Caco-2 (cell line): ENCODE measurements around the gene SULT2B1. TPM values are rescaled to one million over a fixed set of nuclear protein-coding genes. Genes with fewer than 3 reads are reported as not detected.

Source experiments
- BruUV-seq: library from RNA; stranded (reverse); fragments of 400-500 nt; replicated peaks from 2 replicates; lab custom pipeline; 2021; lab: Mats Ljungman, UMichigan
- CTCF ChIA-PET: fragments of 300-600 bp; sonication (Branson Sonifier 250); formaldehyde crosslinking; loops from one replicate; lab custom pipeline; 2022; ENCODE audit warnings: antibody characterized with exemption; lab: Charles Lee
- POLR2A ChIA-PET: fragments of 300-600 bp; sonication (Branson Sonifier 250); formaldehyde crosslinking; loops from one replicate; lab custom pipeline; 2022; ENCODE audit warnings: antibody characterized with exemption; lab: Charles Lee
- DNase-seq, 2 experiments: peaks; one replicate each; pipeline versions ENCODE4 v3.0.0 to v3.0.0-alpha.2; 2020 to 2022
- H3K27me3 ChIP-seq: replicated peaks from 2 replicates; pipeline ENCODE4 v1.6.0; 2011; ENCODE audit warnings: low read length; ENCODE audit not compliant: control insufficient read depth, insufficient read depth
- H3K36me3 ChIP-seq: 2 replicates; pipeline ENCODE4 v1.5.1; 2011; ENCODE audit warnings: low read length; ENCODE audit not compliant: control insufficient read depth, insufficient read depth
- H3K4me1 ChIP-seq: fragments of 250-450 bp; sonication (Bioruptor Pico); 2 replicates; pipeline ENCODE4 v1.5.1; 2020; ENCODE audit warnings: mild to moderate bottlenecking
- H3K4me3 ChIP-seq: 2 replicates; pipeline ENCODE4 v1.5.1; 2011; ENCODE audit warnings: low read depth, mild to moderate bottlenecking, control low read depth, low read length
- H3K9me3 ChIP-seq: fragments of 250-450 bp; sonication (Bioruptor Pico); 2 replicates; pipeline ENCODE4 v1.5.1; 2020; ENCODE audit warnings: mild to moderate bottlenecking, moderate library complexity
- H3K27ac Mint-ChIP-seq: one replicate; pipeline ENCODE4 v1.8.0; 2022; ENCODE audit warnings: mixed read lengths; ENCODE audit not compliant: unreplicated experiment
- H3K27me3 Mint-ChIP-seq: one replicate; pipeline ENCODE4 v1.8.0; 2022; ENCODE audit warnings: mixed read lengths; ENCODE audit not compliant: insufficient read depth, unreplicated experiment
- H3K36me3 Mint-ChIP-seq: one replicate; pipeline ENCODE4 v1.8.0; 2022; ENCODE audit warnings: mild to moderate bottlenecking, mixed read lengths; ENCODE audit not compliant: insufficient read depth, unreplicated experiment
- H3K4me1 Mint-ChIP-seq: one replicate; pipeline ENCODE4 v1.8.0; 2022; ENCODE audit warnings: low read depth, mixed read lengths; ENCODE audit not compliant: unreplicated experiment
- H3K4me3 Mint-ChIP-seq: one replicate; pipeline ENCODE4 v1.8.0; 2022; ENCODE audit warnings: mild to moderate bottlenecking, moderate library complexity, mixed read lengths; ENCODE audit not compliant: unreplicated experiment
- H3K9me3 Mint-ChIP-seq: one replicate; pipeline ENCODE4 v1.8.0; 2022; ENCODE audit warnings: mixed read lengths; ENCODE audit not compliant: unreplicated experiment
- intact Hi-C: fragments of 100-400 bp; cut with micrococcal nuclease; formaldehyde crosslinking; loops from one replicate; pipeline ENCODE4 v1.10.0; 2022; ENCODE audit not compliant: unreplicated experiment
- total RNA-seq: library from RNA; stranded (reverse); gene quantifications from 2 replicates; pipeline ENCODE4 v1.2.3, GENCODE V29; 2022
- TF ChIP-seq, protein P1 (sequence below), 2 experiments: fragments of 200-600 bp in 1 of 2; IDR thresholded peaks; 1 replicate in 1 of 2; 2 replicates in 1 of 2; pipeline versions ENCODE4 v1.5.1 to v1.8.0; 2011 to 2022; ENCODE audit warnings: antibody characterized with exemption in 1 of 2, control low read depth in 1 of 2, inconsistent platforms in 1 of 2, low read depth in 1 of 2, low read length in 1 of 2, mild to moderate bottlenecking in 1 of 2, moderate library complexity in 1 of 2; ENCODE audit not compliant: insufficient read depth in 1 of 2, severe bottlenecking in 1 of 2, unreplicated experiment in 1 of 2

Gene SULT2B1
- total RNA-seq, 1 experiment from 2014 or later: 1.4 TPM

DNA sequence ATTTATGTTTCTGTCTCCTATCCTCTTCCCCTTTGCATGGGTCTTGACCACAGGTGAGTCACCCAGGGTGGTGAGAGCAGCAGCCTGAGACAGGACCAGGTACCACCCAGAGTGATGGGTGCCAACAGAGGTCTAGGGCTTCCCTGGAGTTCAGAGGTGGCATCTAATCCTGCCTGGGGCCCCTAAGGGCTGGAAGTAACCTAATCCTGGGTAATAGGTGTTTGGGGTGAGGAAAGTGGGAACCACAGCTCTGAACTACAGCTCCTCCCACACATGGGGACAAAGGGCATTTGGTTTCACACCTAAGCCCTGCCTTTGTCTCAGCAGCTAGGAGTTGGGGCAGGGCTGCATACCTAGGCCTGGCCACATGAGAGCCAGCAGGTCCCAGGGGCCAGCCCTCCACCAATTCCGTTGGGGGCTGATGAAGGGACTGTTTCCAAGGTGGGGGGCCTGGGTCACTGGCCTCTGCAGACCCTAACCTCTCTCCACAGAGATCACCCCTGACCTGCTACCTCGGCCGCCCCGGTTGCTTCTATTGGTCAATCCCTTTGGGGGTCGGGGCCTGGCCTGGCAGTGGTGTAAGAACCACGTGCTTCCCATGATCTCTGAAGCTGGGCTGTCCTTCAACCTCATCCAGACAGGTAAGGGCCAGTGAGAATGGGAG lies 75.4 kb downstream of the SULT2B1 start:
- POLR2A ChIA-PET: interaction anchor here (0.5 to 0.7 kb wide), 3 partner anchors 8 to 369 kb away, joined by 4 to 11 read pairs (median 6); partner anchors contain the start of genes RPL18 and SPHK2
- Mint-ChIP-seq H3K4me1 (peaks cover 36% of the 10 kb centered on the region), H3K9me3 (no peaks in the 10 kb centered on the region), H3K27me3 (no peaks in the 10 kb centered on the region), H3K27ac (peak overlapping the region; percentile 79), H3K4me3 (peak overlapping the region; percentile 56), H3K36me3 (peaks cover 88% of the 10 kb centered on the region)
- no peaks in the 10 kb centered on the region for H3K27me3 ChIP-seq
- H3K4me1 ChIP-seq: peaks cover 54% of the 10 kb centered on the region
- CTCF ChIA-PET: interaction anchor here (0.6 to 0.9 kb wide), 3 partner anchors 13 to 112 kb away, joined by 3 to 9 read pairs (median 3); partner anchors contain the start of gene FAM83E
- TF ChIP-seq, protein P1, sequence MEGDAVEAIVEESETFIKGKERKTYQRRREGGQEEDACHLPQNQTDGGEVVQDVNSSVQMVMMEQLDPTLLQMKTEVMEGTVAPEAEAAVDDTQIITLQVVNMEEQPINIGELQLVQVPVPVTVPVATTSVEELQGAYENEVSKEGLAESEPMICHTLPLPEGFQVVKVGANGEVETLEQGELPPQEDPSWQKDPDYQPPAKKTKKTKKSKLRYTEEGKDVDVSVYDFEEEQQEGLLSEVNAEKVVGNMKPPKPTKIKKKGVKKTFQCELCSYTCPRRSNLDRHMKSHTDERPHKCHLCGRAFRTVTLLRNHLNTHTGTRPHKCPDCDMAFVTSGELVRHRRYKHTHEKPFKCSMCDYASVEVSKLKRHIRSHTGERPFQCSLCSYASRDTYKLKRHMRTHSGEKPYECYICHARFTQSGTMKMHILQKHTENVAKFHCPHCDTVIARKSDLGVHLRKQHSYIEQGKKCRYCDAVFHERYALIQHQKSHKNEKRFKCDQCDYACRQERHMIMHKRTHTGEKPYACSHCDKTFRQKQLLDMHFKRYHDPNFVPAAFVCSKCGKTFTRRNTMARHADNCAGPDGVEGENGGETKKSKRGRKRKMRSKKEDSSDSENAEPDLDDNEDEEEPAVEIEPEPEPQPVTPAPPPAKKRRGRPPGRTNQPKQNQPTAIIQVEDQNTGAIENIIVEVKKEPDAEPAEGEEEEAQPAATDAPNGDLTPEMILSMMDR (IDR thresholded peaks at IDR 0.05; ENCODE audit: insufficient read depth in 1 of 2, low read depth in 1 of 2, low read length in 1 of 2, severe bottlenecking in 1 of 2, unreplicated experiment in 1 of 2): no peak
- peak; percentile 81 to 85 for DNase-seq
- H3K36me3 ChIP-seq: peaks cover 1% of the 10 kb centered on the region; the same call in 1 of the 2 replicates
- no peak overlapping the region for H3K4me3 ChIP-seq
- no peaks in the 10 kb centered on the region for H3K9me3 ChIP-seq
- no TSS peak for BruUV-seq
- intact Hi-C loops: no loop called here

DNA sequence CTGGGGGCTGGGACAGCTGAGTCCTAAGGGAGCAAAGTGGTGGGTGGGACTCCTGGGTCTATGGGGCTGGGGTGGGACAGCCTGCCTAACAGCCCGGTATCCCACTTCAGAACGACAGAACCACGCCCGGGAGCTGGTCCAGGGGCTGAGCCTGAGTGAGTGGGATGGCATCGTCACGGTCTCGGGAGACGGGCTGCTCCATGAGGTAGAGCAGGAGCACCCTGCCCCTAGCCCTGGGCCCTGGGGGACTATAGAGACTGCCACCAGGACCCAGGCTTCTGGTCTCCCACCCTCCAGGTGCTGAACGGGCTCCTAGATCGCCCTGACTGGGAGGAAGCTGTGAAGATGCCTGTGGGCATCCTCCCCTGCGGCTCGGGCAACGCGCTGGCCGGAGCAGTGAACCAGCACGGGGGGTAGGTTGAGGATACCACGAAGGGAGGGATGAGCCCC lies 75.9 kb downstream of the SULT2B1 start:
- Mint-ChIP-seq H3K27me3 (no peaks in the 10 kb centered on the region), H3K27ac (peak overlapping the region; percentile 79), H3K4me1 (peaks cover 36% of the 10 kb centered on the region), H3K9me3 (no peaks in the 10 kb centered on the region), H3K4me3 (peak overlapping the region; percentile 56), H3K36me3 (peaks cover 93% of the 10 kb centered on the region)
- no peak for DNase-seq
- no peaks in the 10 kb centered on the region for H3K27me3 ChIP-seq
- no TSS peak for BruUV-seq
- H3K4me3 ChIP-seq: no peak overlapping the region
- POLR2A ChIA-PET: interaction anchor here (0.6 kb wide), 1 partner anchor 368 kb away, joined by 4 read pairs; no protein-coding TSS in a partner anchor
- CTCF ChIA-PET: no interaction called here
- no peaks in the 10 kb centered on the region for H3K9me3 ChIP-seq
- H3K36me3 ChIP-seq: peaks cover 1% of the 10 kb centered on the region; the same call in 1 of the 2 replicates
- peaks cover 60% of the 10 kb centered on the region for H3K4me1 ChIP-seq
- TF ChIP-seq, protein P1 (IDR thresholded peaks at IDR 0.05; ENCODE audit: insufficient read depth in 1 of 2, low read depth in 1 of 2, low read length in 1 of 2, severe bottlenecking in 1 of 2, unreplicated experiment in 1 of 2): no peak
- intact Hi-C loops: no loop called here

DNA sequence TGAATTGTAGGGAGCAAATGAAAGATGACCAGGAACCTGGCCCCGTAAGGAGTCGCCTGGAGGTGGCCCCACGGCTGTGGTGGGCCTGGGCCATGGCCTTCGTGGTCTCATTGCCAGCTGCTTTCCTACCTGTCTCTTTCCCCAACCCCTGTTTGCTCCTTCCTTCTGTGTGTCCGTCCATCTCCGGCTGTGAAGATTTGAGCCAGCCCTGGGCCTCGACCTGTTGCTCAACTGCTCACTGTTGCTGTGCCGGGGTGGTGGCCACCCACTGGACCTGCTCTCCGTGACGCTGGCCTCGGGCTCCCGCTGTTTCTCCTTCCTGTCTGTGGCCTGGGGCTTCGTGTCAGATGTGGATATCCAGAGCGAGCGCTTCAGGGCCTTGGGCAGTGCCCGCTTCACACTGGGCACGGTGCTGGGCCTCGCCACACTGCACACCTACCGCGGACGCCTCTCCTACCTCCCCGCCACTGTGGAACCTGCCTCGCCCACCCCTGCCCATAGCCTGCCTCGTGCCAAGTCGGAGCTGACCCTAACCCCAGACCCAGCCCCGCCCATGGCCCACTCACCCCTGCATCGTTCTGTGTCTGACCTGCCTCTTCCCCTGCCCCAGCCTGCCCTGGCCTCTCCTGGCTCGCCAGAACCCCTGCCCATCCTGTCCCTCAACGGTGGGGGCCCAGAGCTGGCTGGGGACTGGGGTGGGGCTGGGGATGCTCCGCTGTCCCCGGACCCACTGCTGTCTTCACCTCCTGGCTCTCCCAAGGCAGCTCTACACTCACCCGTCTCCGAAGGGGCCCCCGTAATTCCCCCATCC lies 76.7 kb downstream of the SULT2B1 start:
- no TSS peak for BruUV-seq

More for the DNA sequence above, 76.7 kb downstream of the SULT2B1 start:
- peak overlapping the region; percentile 51 for H3K4me3 Mint-ChIP-seq
- Histone ChIP-seq H3K4me3 (no peak overlapping the region), H3K36me3 (peaks cover 1% of the 10 kb centered on the region; the same call in 1 of the 2 replicates), H3K27me3 (no peaks in the 10 kb centered on the region), H3K9me3 (no peaks in the 10 kb centered on the region), H3K4me1 (peaks cover 63% of the 10 kb centered on the region)
- ChIA-PET POLR2A (no interaction called here), CTCF (interaction anchor here (0.5 kb wide), 1 partner anchor 16 kb away, joined by 4 read pairs; no protein-coding TSS in a partner anchor)
- TF ChIP-seq, protein P1 (IDR thresholded peaks at IDR 0.05; ENCODE audit: insufficient read depth in 1 of 2, low read depth in 1 of 2, low read length in 1 of 2, severe bottlenecking in 1 of 2, unreplicated experiment in 1 of 2): no peak
- H3K27ac Mint-ChIP-seq: peak overlapping the region; percentile 54
- H3K27me3 Mint-ChIP-seq: no peaks in the 10 kb centered on the region
- H3K36me3 Mint-ChIP-seq: peaks cover 95% of the 10 kb centered on the region
- H3K9me3 Mint-ChIP-seq: no peaks in the 10 kb centered on the region
- H3K4me1 Mint-ChIP-seq: peaks cover 37% of the 10 kb centered on the region
- intact Hi-C loops: no loop called here
- DNase-seq: peak in 1 of 2 experiments; percentile 45
